H9 (cell line): ENCODE measurements around the gene MOV10L1. TPM values are rescaled to one million over a fixed set of nuclear protein-coding genes. Genes with fewer than 3 reads are reported as not detected.

Source experiments
- DNase-seq: peaks from one replicate; pipeline ENCODE4 v3.0.0-alpha.2; 2017
- H2AFZ ChIP-seq: one replicate; pipeline ENCODE4 v1.6.1; 2013; ENCODE audit warnings: mild to moderate bottlenecking, low read length, control low read depth, moderate library complexity
- H2AK5ac ChIP-seq: 2 replicates; pipeline ENCODE4 v1.6.1; 2013; ENCODE audit warnings: low read length, control low read depth, mixed read lengths; ENCODE audit not compliant: insufficient read length
- H2BK120ac ChIP-seq: one replicate; pipeline ENCODE4 v1.6.1; 2013; ENCODE audit warnings: low read depth, mild to moderate bottlenecking, low read length, control low read depth, inconsistent platforms; ENCODE audit not compliant: poor library complexity, severe bottlenecking
- H2BK12ac ChIP-seq: 2 replicates; pipeline ENCODE4 v1.6.1; 2013; ENCODE audit warnings: low read length, control low read depth, mixed read lengths, low read depth; ENCODE audit not compliant: insufficient read length
- H2BK15ac ChIP-seq: 2 replicates; pipeline ENCODE4 v1.6.1; 2013; ENCODE audit warnings: low read depth, low read length, control low read depth
- H2BK20ac ChIP-seq: one replicate; pipeline ENCODE4 v1.6.1; 2013; ENCODE audit warnings: low read depth, mild to moderate bottlenecking, low read length, control low read depth, inconsistent platforms; ENCODE audit not compliant: poor library complexity, severe bottlenecking
- H2BK5ac ChIP-seq: 2 replicates; pipeline ENCODE4 v1.6.1; 2013; ENCODE audit warnings: low read length, control low read depth, mixed read lengths; ENCODE audit not compliant: insufficient read length
- H3K14ac ChIP-seq: 2 replicates; pipeline ENCODE4 v1.6.1; 2013; ENCODE audit warnings: low read length, control low read depth; ENCODE audit not compliant: insufficient read depth
- H3K18ac ChIP-seq: 2 replicates; pipeline ENCODE4 v1.6.1; 2013; ENCODE audit warnings: low read depth, mild to moderate bottlenecking, mixed read lengths, low read length, control low read depth; ENCODE audit not compliant: insufficient read length
- H3K23ac ChIP-seq: 2 replicates; pipeline ENCODE4 v1.6.1; 2013; ENCODE audit warnings: low read length, control low read depth, mixed read lengths, low read depth; ENCODE audit not compliant: insufficient read length
- H3K23me2 ChIP-seq: 2 replicates; pipeline ENCODE4 v1.6.1; 2013; ENCODE audit warnings: low read depth, mild to moderate bottlenecking, mixed read lengths, low read length, control low read depth; ENCODE audit not compliant: insufficient read length, poor library complexity, severe bottlenecking
- H3K27ac ChIP-seq: 2 replicates; pipeline ENCODE4 v1.5.1; 2013; ENCODE audit warnings: low read length, control low read depth, mixed read lengths, low read depth; ENCODE audit not compliant: insufficient read length
- H3K27me3 ChIP-seq: 2 replicates; pipeline ENCODE4 v1.6.1; 2013; ENCODE audit warnings: low read length, control low read depth, inconsistent platforms; ENCODE audit not compliant: insufficient read depth
- H3K4ac ChIP-seq: 2 replicates; pipeline ENCODE4 v1.6.1; 2013; ENCODE audit warnings: low read depth, mild to moderate bottlenecking, control low read depth, inconsistent platforms, low read length, moderate library complexity
- H3K4me1 ChIP-seq: 2 replicates; pipeline ENCODE4 v1.6.1; 2013; ENCODE audit warnings: low read length, control low read depth, inconsistent platforms; ENCODE audit not compliant: insufficient read depth
- H3K4me2 ChIP-seq: 2 replicates; pipeline ENCODE4 v1.6.1; 2013; ENCODE audit warnings: low read length, control low read depth, mixed read lengths; ENCODE audit not compliant: insufficient read length, insufficient read depth
- H3K56ac ChIP-seq: 2 replicates; pipeline ENCODE4 v1.6.1; 2013; ENCODE audit warnings: low read depth, mild to moderate bottlenecking, mixed read lengths, low read length, control low read depth; ENCODE audit not compliant: insufficient read length
- H3K79me1 ChIP-seq: 2 replicates; pipeline ENCODE4 v1.6.1; 2013; ENCODE audit warnings: low read depth, mild to moderate bottlenecking, moderate library complexity, low read length, control low read depth, inconsistent platforms; ENCODE audit not compliant: insufficient read depth, poor library complexity, severe bottlenecking
- H3K79me2 ChIP-seq: 2 replicates; pipeline ENCODE4 v1.6.1; 2013; ENCODE audit warnings: low read length, control low read depth, inconsistent platforms; ENCODE audit not compliant: insufficient read depth
- H3K9ac ChIP-seq: 2 replicates; pipeline ENCODE4 v1.6.1; 2013; ENCODE audit warnings: low read length, control low read depth, mixed read lengths; ENCODE audit not compliant: insufficient read length; ENCODE audit errors: extremely low read depth
- H3K9me3 ChIP-seq: one replicate; pipeline ENCODE4 v1.6.1; 2013; ENCODE audit warnings: low read depth, low read length, inconsistent platforms; ENCODE audit not compliant: control insufficient read depth
- H3T11ph ChIP-seq: one replicate; pipeline ENCODE4 v1.6.1; 2013; ENCODE audit warnings: mild to moderate bottlenecking, low read length, control low read depth, inconsistent platforms
- H4K20me1 ChIP-seq: one replicate; pipeline ENCODE4 v1.6.1; 2013; ENCODE audit not compliant: control insufficient read depth, insufficient read length, insufficient read depth
- H4K5ac ChIP-seq: 2 replicates; pipeline ENCODE4 v1.6.1; 2013; ENCODE audit warnings: low read depth, mild to moderate bottlenecking, mixed read lengths, low read length, control low read depth; ENCODE audit not compliant: insufficient read length
- H4K8ac ChIP-seq: replicated peaks from 2 replicates; pipeline ENCODE4 v1.6.1; 2013; ENCODE audit warnings: low read length, control low read depth, mixed read lengths, low read depth; ENCODE audit not compliant: insufficient read length
- H4K91ac ChIP-seq: 2 replicates; pipeline ENCODE4 v1.6.1; 2013; ENCODE audit warnings: low read depth, mild to moderate bottlenecking, moderate library complexity, mixed read lengths, low read length, control low read depth; ENCODE audit not compliant: insufficient read length
- H3K27ac Mint-ChIP-seq, 3 experiments: 2 replicates in 2 of 3; 3 replicates in 1 of 3; pipeline ENCODE4 v1.8.0; 2020 to 2021; ENCODE audit warnings: mixed read lengths in 3 of 3, mild to moderate bottlenecking in 1 of 3, moderate library complexity in 1 of 3
- H3K27me3 Mint-ChIP-seq: 2 replicates; pipeline ENCODE4 v1.8.0; 2021; ENCODE audit warnings: low read depth, mild to moderate bottlenecking, moderate library complexity, mixed read lengths
- H3K36me3 Mint-ChIP-seq, 3 experiments: 2 replicates in 2 of 3; 3 replicates in 1 of 3; pipeline ENCODE4 v1.8.0; 2020 to 2021; ENCODE audit warnings: low read depth in 3 of 3, mixed read lengths in 3 of 3; ENCODE audit not compliant: insufficient read depth in 1 of 3
- H3K4me1 Mint-ChIP-seq, 2 experiments: 2 replicates each; pipeline ENCODE4 v1.8.0; 2020; ENCODE audit warnings: mixed read lengths in 2 of 2
- H3K4me3 Mint-ChIP-seq, 2 experiments: 2 replicates in 1 of 2; 3 replicates in 1 of 2; pipeline ENCODE4 v1.8.0; 2020 to 2021; ENCODE audit warnings: mild to moderate bottlenecking in 2 of 2, mixed read lengths in 2 of 2, moderate library complexity in 1 of 2
- H3K9me3 Mint-ChIP-seq, 2 experiments: 2 replicates in 1 of 2; 3 replicates in 1 of 2; pipeline ENCODE4 v1.8.0; 2020; ENCODE audit warnings: mild to moderate bottlenecking in 2 of 2, mixed read lengths in 2 of 2, moderate library complexity in 1 of 2
- CTCF ChIP-seq: fragments of 200-600 bp; sonication (generic); conservative IDR thresholded peaks from 3 replicates; pipeline ENCODE4 v1.8.0; 2021; ENCODE audit warnings: antibody characterized with exemption, mild to moderate bottlenecking
- WGBS: extraction: QIAGEN DNeasy Blood & Tissue Kit; methylation state at CpG from one replicate; pipeline ENCODE4 v1.1.7; 2013; ENCODE audit warnings: missing lambda C conversion rate, low lambda C conversion rate, mixed read lengths; ENCODE audit not compliant: insufficient read length; ENCODE audit errors: extremely low coverage; 5-methylcytosine and 5-hydroxymethylcytosine counted together
- total RNA-seq: library from RNA; stranded (reverse); gene quantifications from 2 replicates; pipeline ENCODE4 v1.2.1, GENCODE V29; 2021

Gene MOV10L1
- total RNA-seq, 1 experiment from 2014 or later = not detected

- Histone ChIP-seq H3K4ac (no peak within 1 kb of the TSS), H3K18ac (no peak within 1 kb of the TSS), H2BK12ac (no peak within 1 kb of the TSS), H4K5ac (no peak within 1 kb of the TSS), H2BK20ac (no peak within 1 kb of the TSS), H3K27ac (no peak within 1 kb of the TSS), H2BK120ac (no peak within 1 kb of the TSS), H3K23ac (no peak within 1 kb of the TSS), H4K8ac (no peak within 1 kb of the TSS), H3K79me1 (no peaks in the 10 kb centered on the region), H3K79me2 (no peaks in the 10 kb centered on the region), H3K14ac (no peak within 1 kb of the TSS), H3K4me1 (no peaks in the 10 kb centered on the region), H3T11ph (no peak within 1 kb of the TSS), H3K27me3 (peaks cover 3% of the 10 kb centered on the region; the same call in 1 of the 2 replicates), H3K9me3 (no peaks in the 10 kb centered on the region), H4K91ac (no peak within 1 kb of the TSS), H2BK5ac (no peak within 1 kb of the TSS), H2AFZ (no peak within 1 kb of the TSS), H3K56ac (no peak within 1 kb of the TSS), H3K4me2 (peak within 1 kb of the TSS; percentile 49), H3K23me2 (peaks cover 5% of the 10 kb centered on the region), H2AK5ac (no peak within 1 kb of the TSS), H2BK15ac (no peak within 1 kb of the TSS), H3K9ac (no peak within 1 kb of the TSS), H4K20me1 (no peaks in the 10 kb centered on the region)
- H3K36me3 Mint-ChIP-seq = peaks cover 0 to 2% (median 0%) of the 10 kb centered on the region in 3 experiments; a peak in 2 of 7 replicates
- peaks cover 43% of the 10 kb centered on the region for H3K27me3 Mint-ChIP-seq
- H3K9me3 Mint-ChIP-seq = no peaks in the 10 kb centered on the region; a peak in 1 of 5 replicates
- TF ChIP-seq CTCF = no peak
- peaks cover 4 to 10% of the 10 kb centered on the region in 2 experiments for H3K4me1 Mint-ChIP-seq
- WGBS = no CpG with 5 or more reads among the region's 105 CpGs
- H3K27ac Mint-ChIP-seq = no peak within 1 kb of the TSS
- H3K4me3 Mint-ChIP-seq = peak within 1 kb of the TSS; percentile 75 to 85
- DNase-seq = no peak
These were observed 80.9 kb downstream of the MOV10L1 start, which contains the start of gene PANX2 for GRCh38 chr22:50170453-50171318. TSS of gene PANX2 (plus strand) at chr22:50170731. CDS start at chr22:50170731, 0 bp downstream.
